GM20431 (cell line): Measurements from ENCODE around the gene BARD1.
"Not testable (repeated sequence)": the region's sequence is repeated elsewhere in the genome, so short reads cannot be mapped to it uniquely, and the experiment has no call there.

Experiments used
- in situ Hi-C: fragments of 300-500 bp; cut with MseI, MboI; formaldehyde crosslinking; loops from one replicate; pipeline ENCODE4 v1.15.0; 2020; ENCODE audit warnings: low sequenced_read_pairs; ENCODE audit not compliant: unreplicated experiment

BARD1 gene

GRCh38 chr2:214683557-214683956 is 125.9 kb downstream of the BARD1 start:
- in situ Hi-C loops = not testable (repeated sequence)

- in situ Hi-C loops = no loop called here
Observed at GRCh38 chr2:214679736-214680135, 129.7 kb downstream of the BARD1 start.

- in situ Hi-C loops = no loop called here
Observed at GRCh38 chr2:214676421-214677089, 132.9 kb downstream of the BARD1 start.
